GM19025 (cell line): ENCODE data around the gene GAPT.

Experiments
- ATAC-seq: cut with Tn5 transposase; IDR thresholded peaks from one replicate; pipeline ENCODE4 v1.9.1; 2021; ENCODE audit warnings: mild to moderate bottlenecking, low read depth, moderate library complexity; ENCODE audit not compliant: unreplicated experiment

Gene GAPT

GRCh38 chr5:58491216-58491892 lies at the start of gene GAPT:
Gene GAPT (plus strand): TSS chr5:58491435. CDS start chr5:58494537, 3,102 bp downstream.
- no peak for ATAC-seq

GRCh38 chr5:58444805-58445204 lies 46.4 kb upstream of the GAPT start:
- ATAC-seq = no peak

GRCh38 chr5:58446024-58446423 lies 45.2 kb upstream of the GAPT start:
- ATAC-seq = no peak

GRCh38 chr5:58447226-58447625 lies 44.0 kb upstream of the GAPT start:
- ATAC-seq = no peak

GRCh38 chr5:58450018-58450417 lies 41.2 kb upstream of the GAPT start:
- ATAC-seq = no peak

GRCh38 chr5:58450811-58451629 lies 40.2 kb upstream of the GAPT start:
- no peak for ATAC-seq

- ATAC-seq = no peak
Measured at GRCh38 chr5:58451732-58452565, 39.3 kb upstream of the GAPT start.

- ATAC-seq = no peak
Measured at GRCh38 chr5:58452566-58453258, 38.5 kb upstream of the GAPT start.

GRCh38 chr5:58453306-58453705 lies 37.9 kb upstream of the GAPT start:
- no peak for ATAC-seq

GRCh38 chr5:58454025-58454424 lies 37.2 kb upstream of the GAPT start:
- no peak for ATAC-seq

GRCh38 chr5:58455066-58455465 lies 36.2 kb upstream of the GAPT start:
- ATAC-seq = no peak

GRCh38 chr5:58455480-58455879 lies 35.8 kb upstream of the GAPT start:
- no peak for ATAC-seq

- ATAC-seq = no peak
Measured at GRCh38 chr5:58456026-58456425, 35.2 kb upstream of the GAPT start.

GRCh38 chr5:58456486-58456885 lies 34.7 kb upstream of the GAPT start:
- no peak for ATAC-seq

- ATAC-seq = no peak
Measured at GRCh38 chr5:58457050-58457449, 34.2 kb upstream of the GAPT start.

- ATAC-seq = no peak
Measured at GRCh38 chr5:58458141-58458742, 33.0 kb upstream of the GAPT start.

GRCh38 chr5:58458743-58459145 lies 32.5 kb upstream of the GAPT start:
- ATAC-seq = no peak

- no peak for ATAC-seq
Measured at GRCh38 chr5:58459146-58460001, 31.9 kb upstream of the GAPT start.
